Activated T-helper 2 cell treated with anti-CD3 and anti-CD28 coated beads, Interferon-gamma antibody, Interleukin-2, Interleukin-4, amounts not matched to agents 10 μg/mL and 5 μg/mL and 100 μg/mL, durations not matched to agents 14 hours and 24 hours and 36 hours (primary cell): ENCODE measurements around the gene NEK7. TPM values are rescaled to one million over a fixed set of nuclear protein-coding genes. Genes with fewer than 3 reads are reported as not detected.

Experiments used
- DNase-seq: peaks from one replicate; pipeline ENCODE4 v3.0.0; 2021; ENCODE audit warnings: low spot score
- H3K27ac Mint-ChIP-seq: one replicate; pipeline ENCODE4 v1.8.0; 2021; ENCODE audit warnings: mixed read lengths
- H3K27me3 Mint-ChIP-seq: one replicate; pipeline ENCODE4 v1.8.0; 2021; ENCODE audit warnings: low read depth, mixed read lengths
- H3K36me3 Mint-ChIP-seq: one replicate; pipeline ENCODE4 v1.8.0; 2021; ENCODE audit warnings: low read depth, mixed read lengths
- H3K4me1 Mint-ChIP-seq: one replicate; pipeline ENCODE4 v1.8.0; 2021; ENCODE audit warnings: low read depth, mixed read lengths
- H3K4me3 Mint-ChIP-seq: one replicate; pipeline ENCODE4 v1.8.0; 2021; ENCODE audit warnings: low read depth, mild to moderate bottlenecking, moderate library complexity, mixed read lengths
- H3K9me3 Mint-ChIP-seq: one replicate; pipeline ENCODE4 v1.8.0; 2021; ENCODE audit warnings: mixed read lengths
- intact Hi-C: fragments of 100-400 bp; cut with micrococcal nuclease; formaldehyde crosslinking; loops from one replicate; pipeline ENCODE4 v1.15.1; 2023
- total RNA-seq: library from RNA; stranded (reverse); gene quantifications from 2 replicates; pipeline ENCODE4 v1.2.3, GENCODE V29; 2022

NEK7 gene
- total RNA-seq, 1 donor from 2014 or later: 105 TPM

DNA sequence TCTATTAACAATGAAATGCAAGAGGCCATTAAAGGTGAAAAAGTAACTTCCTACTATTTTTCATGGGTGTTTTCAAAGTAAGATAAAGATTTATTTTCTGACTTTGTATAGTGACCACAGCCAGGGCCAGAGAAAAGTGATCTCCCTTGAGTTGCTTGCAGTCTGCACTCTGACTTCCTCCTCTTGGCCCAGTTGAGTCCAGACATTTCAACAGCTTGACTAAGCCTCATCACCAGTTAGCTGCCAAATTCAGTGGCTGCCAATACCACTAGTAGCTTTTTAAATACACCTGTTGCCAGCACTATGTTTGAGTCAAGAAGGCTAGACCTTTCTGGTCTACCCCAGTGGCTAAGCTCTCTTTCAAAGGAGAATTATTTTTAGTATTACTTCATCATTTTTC lies 3.7 kb upstream of the NEK7 start:
- intact Hi-C loops: loop anchor here (10.0 kb wide), 1 partner anchor 628 kb away; no protein-coding TSS in a partner anchor
- Mint-ChIP-seq H3K27ac (no peak overlapping the region), H3K36me3 (peaks cover 7% of the 10 kb centered on the region), H3K4me1 (peaks cover 10% of the 10 kb centered on the region), H3K27me3 (no peaks in the 10 kb centered on the region), H3K4me3 (no peak overlapping the region), H3K9me3 (no peaks in the 10 kb centered on the region)
- DNase-seq: no peak

DNA sequence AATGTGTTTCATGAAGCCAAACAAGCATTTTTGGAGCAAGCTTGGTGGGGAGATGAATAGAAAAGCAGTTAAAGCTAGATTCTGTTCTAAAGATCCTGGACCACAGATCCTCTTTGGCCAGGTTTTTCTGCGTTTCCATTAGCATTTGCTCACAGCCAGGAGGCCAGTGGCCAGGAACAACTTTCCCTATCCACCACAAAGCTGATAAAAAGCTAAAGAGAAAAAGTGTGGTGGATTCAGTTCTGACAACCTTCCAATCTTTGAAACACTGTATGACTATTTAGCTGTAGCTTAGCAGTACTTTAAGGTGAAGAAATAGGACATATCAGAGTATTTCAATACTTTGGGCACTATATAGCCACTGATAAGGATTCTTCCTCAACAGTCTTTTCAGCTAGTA lies 3.0 kb upstream of the NEK7 start:
- H3K27ac Mint-ChIP-seq: no peak overlapping the region
- H3K36me3 Mint-ChIP-seq: peaks cover 7% of the 10 kb centered on the region
- intact Hi-C loops: loop anchor here (10.0 kb wide), 1 partner anchor 629 kb away; no protein-coding TSS in a partner anchor
- no peaks in the 10 kb centered on the region for H3K27me3 Mint-ChIP-seq
- H3K4me1 Mint-ChIP-seq: peaks cover 10% of the 10 kb centered on the region
- DNase-seq: no peak
- H3K4me3 Mint-ChIP-seq: no peak overlapping the region
- no peaks in the 10 kb centered on the region for H3K9me3 Mint-ChIP-seq

DNA sequence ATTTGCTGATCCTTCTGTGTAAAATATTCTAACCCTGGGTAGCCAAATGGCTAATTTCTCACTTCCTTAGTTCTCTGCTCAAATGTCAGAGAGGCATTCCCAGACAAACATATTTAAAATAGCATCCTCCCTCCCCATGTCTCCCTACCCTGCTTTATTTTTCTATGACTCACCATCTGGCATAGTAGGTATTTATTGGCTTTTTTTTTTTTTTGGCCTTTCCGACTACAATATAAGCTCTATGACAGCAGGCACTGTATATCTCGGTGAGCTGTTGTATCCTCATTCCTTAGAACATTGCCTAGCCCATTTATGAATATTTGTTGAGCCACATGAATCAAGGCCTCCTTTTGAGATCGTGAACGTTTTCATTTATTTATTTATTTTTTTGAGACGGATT lies 1.5 kb upstream of the NEK7 start:
- Mint-ChIP-seq H3K27me3 (no peaks in the 10 kb centered on the region), H3K36me3 (peaks cover 7% of the 10 kb centered on the region), H3K27ac (no peak overlapping the region), H3K9me3 (no peaks in the 10 kb centered on the region), H3K4me1 (peaks cover 15% of the 10 kb centered on the region), H3K4me3 (no peak overlapping the region)
- DNase-seq: no peak
- intact Hi-C loops: loop anchor here (5.0 to 10.0 kb wide), 5 partner anchors 117 to 630 kb away; no protein-coding TSS in a partner anchor

DNA sequence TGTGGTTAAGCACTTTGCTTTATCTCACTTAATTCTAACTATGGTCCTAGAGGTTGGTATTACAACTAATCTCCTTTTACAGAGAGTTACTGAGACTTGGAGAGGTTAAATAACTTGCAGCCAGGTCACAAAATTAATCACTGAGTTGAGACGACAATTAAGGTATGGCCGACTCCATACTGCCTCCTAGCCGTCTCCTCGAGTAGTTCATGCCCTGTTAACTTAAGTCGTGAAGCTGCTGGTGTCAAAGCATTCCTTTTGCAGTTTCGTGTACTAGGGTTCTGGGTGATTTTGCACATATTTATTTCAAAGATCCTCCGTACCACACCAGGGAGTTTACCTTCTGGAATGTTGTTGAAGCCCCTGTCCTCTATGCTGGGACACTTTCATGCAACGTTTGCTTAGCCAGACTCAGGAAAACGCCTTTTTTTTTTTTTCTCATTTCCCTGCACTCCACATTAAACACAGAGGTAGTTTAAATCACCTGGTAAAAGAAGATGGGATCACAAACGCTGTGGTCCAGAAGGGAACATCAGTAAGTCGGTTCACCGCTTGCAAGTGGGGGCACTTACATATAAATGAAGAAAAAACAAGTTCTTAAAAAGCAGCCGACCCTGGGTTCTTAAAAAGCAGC lies 570 bp upstream of the NEK7 start:
- H3K4me1 Mint-ChIP-seq: peaks cover 25% of the 10 kb centered on the region
- peaks cover 7% of the 10 kb centered on the region for H3K36me3 Mint-ChIP-seq
- intact Hi-C loops: loop anchor here (1.0 to 10.0 kb wide), 9 partner anchors 68 to 631 kb away; no protein-coding TSS in a partner anchor

DNA sequence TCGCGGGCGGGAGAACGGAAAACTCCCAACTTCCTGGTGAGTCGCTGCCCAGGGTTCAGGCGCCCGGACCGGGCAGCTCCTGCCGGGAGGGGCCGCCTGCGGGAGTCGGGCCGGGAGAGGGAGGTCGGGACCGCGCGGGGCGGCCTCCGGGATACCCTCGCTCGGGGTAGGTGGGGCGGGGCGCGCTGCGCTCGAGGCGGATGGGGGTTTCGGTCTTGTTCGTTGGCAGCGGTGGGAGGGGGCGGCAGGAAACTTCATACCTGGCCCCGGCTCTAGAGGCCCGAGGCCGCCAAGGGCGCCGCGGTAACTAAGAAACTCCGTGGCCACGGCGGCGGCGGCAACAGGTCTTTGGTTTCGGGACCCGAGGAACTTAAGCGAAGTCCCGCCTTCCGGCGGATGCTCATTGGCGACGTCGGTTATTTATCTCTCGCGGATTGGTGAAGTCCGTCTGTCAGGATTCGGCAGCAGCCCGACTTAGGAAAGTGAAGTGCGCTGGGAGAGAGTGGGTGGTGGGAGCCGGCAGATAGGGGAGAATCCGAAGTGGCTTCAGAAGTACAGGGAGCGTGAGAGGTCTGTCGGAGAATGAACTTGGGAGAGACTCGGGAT lies 546 bp downstream of the NEK7 start:
- Mint-ChIP-seq H3K27me3 (no peaks in the 10 kb centered on the region), H3K4me1 (peaks cover 36% of the 10 kb centered on the region), H3K27ac (peak overlapping the region; percentile 96), H3K36me3 (peaks cover 11% of the 10 kb centered on the region), H3K9me3 (no peaks in the 10 kb centered on the region), H3K4me3 (peak overlapping the region; percentile 99)
- peak; percentile 79 for DNase-seq
- intact Hi-C loops: loop anchor here (1.0 to 10.0 kb wide), 9 partner anchors 101 to 633 kb away; no protein-coding TSS in a partner anchor

More for the DNA sequence above, 570 bp upstream of the NEK7 start:
- H3K4me3 Mint-ChIP-seq: peak overlapping the region; percentile 83
- peak overlapping the region; percentile 71 for H3K27ac Mint-ChIP-seq
- DNase-seq: peak; percentile 64
- H3K9me3 Mint-ChIP-seq: no peaks in the 10 kb centered on the region
- no peaks in the 10 kb centered on the region for H3K27me3 Mint-ChIP-seq

DNA sequence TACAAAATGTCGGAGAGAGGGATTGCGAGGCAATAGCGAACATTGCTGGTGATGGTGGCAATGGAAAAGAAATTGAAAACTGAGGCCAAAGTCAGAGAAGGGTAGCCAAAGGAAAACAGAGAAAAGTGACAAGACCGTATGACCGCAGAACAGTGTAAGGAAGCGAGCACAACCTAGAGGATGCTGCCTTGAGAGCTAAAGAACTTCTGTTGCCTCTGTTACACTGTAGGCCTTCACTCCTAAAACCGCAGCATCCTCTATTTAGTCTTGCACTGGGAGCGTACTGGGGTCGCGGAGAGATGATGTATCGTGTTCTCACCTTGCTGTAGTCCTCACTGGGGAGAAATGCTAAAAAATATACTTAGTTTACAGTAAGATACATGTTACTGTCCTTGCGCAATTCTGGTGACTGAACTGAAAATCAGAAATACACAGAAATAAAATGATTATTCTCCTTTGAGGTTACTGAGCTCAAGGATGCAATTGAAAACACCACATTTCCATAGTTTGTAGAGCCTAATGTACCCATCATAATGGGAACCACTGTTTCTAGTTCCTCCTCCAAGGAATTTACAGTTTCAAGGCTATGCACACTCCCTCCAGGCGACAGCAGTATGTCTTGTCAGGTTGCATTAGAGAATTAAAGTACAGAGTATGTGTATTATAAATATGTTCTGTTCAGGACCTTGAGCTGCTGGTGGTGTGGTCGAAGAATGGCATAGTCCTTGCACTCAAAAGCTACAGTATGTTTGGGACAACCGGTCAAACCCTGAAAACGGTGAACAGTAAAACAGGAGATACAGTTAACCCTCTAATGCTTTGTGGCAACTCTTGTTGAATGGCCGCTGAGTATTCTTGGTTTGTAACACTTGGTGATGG lies 1.3 kb downstream of the NEK7 start:
- no peak for DNase-seq
- H3K4me1 Mint-ChIP-seq: peaks cover 41% of the 10 kb centered on the region
- peak overlapping the region; percentile 99 for H3K4me3 Mint-ChIP-seq
- peak overlapping the region; percentile 96 for H3K27ac Mint-ChIP-seq
- H3K9me3 Mint-ChIP-seq: no peaks in the 10 kb centered on the region
- intact Hi-C loops: loop anchor here (1.0 to 10.0 kb wide), 11 partner anchors 8 to 633 kb away; no protein-coding TSS in a partner anchor
- H3K36me3 Mint-ChIP-seq: peaks cover 15% of the 10 kb centered on the region
- H3K27me3 Mint-ChIP-seq: no peaks in the 10 kb centered on the region

DNA sequence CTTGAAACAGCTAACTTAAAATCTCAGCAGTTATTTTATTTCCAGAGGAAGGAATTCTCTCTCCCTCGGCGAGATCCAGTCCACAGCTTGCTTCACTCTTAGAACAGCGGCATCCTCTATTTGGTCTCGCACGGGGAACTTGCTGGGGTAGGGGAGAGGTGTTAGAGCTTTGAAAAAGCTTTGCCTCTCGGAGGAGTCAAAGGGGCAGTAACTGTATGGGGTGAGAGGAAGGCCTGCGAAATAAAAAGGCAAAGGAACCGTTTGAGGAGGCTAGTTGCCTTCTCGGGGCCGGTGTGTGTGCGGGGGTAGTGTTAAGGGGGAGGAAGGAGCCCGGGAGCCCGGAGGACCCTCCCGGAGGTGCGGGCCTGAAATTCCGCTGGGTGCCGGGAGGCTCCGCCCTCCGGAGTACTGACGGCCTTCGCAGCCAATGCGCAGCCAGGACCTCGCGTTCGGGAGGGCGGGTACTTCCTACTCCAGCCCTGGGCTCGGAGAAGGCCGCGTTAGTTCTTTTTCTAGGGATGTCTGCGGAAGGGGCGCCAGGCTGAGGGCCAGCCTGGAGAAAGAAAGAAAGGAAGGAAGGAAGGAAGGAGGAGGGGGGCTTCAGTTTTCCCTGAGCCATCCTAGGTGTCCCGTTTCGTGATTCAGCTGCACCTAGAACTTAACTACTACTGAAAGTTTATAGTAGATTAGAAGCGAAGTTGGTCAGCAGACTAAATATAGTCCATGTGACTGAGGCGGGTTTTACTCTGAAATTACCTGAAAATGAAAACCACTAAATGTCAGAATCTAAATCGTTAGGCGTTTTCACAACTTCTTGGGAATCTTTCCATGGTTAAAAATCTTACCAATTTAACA lies 2.2 kb downstream of the NEK7 start:
- H3K9me3 Mint-ChIP-seq: no peaks in the 10 kb centered on the region
- H3K27ac Mint-ChIP-seq: peak overlapping the region; percentile 96
- H3K4me1 Mint-ChIP-seq: peaks cover 42% of the 10 kb centered on the region
- peaks cover 16% of the 10 kb centered on the region for H3K36me3 Mint-ChIP-seq
- intact Hi-C loops: loop anchor here (1.0 to 10.0 kb wide), 8 partner anchors 7 to 634 kb away; no protein-coding TSS in a partner anchor
- DNase-seq: peak; percentile 85
- H3K27me3 Mint-ChIP-seq: no peaks in the 10 kb centered on the region
- peak overlapping the region; percentile 99 for H3K4me3 Mint-ChIP-seq

DNA sequence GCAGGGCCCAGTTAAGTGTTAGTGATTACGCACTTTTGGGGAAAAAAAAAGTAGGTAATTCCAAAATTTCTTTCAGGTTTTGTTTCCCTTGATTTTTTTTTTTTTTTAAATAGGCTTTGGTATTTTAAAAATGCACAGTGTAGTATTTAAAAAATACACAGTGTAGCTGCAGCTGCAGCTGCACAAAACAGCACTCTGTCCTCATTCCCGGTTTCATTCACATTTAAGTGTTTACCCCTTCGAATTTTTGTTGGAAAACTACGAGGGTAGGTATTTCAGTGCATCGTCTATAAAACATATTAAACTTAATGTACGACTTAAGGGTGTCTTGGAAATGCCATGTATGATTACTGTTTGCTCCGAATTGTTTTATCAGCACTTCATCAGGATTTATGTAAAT lies 3.4 kb downstream of the NEK7 start:
- no peaks in the 10 kb centered on the region for H3K27me3 Mint-ChIP-seq
- peak overlapping the region; percentile 99 for H3K4me3 Mint-ChIP-seq
- H3K9me3 Mint-ChIP-seq: no peaks in the 10 kb centered on the region
- peaks cover 25% of the 10 kb centered on the region for H3K36me3 Mint-ChIP-seq
- no peak overlapping the region for H3K27ac Mint-ChIP-seq
- H3K4me1 Mint-ChIP-seq: peaks cover 51% of the 10 kb centered on the region
- no peak for DNase-seq
- intact Hi-C loops: no loop called here

DNA sequence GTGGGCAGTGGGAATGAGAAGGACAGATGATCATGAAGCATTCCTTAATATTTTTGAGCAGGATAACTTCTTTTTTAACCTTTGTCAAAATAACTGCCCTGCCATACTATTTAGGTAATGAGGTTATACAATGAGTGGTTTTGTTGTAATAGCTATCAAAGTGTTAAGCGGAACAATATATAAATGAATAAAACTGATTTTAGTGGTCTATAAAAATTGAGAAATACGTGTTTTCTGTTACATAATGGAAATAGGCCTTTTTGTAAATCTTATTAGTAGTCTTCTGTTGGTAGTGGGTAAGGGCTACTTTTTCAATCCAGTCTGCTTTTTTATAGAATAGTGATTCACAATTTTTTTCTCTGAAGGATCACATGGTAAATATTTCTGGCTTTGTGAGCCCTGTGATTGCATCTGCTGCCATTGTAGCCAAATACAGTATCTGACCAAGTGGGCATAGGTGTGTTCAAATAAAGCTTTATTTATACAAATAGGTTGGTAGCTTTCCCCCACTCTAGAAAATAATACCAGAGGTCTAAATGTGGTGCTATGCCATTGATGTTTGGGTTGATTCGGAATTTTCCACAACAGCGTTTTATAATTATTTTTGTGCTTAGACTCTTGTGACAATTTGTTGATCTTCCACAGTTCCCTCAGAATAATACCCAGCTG lies 4.3 kb downstream of the NEK7 start:
- peak overlapping the region; percentile 91 for H3K27ac Mint-ChIP-seq
- no peaks in the 10 kb centered on the region for H3K9me3 Mint-ChIP-seq
- intact Hi-C loops: loop anchor here (1.0 kb wide), 1 partner anchor 8 kb away; no protein-coding TSS in a partner anchor
- H3K27me3 Mint-ChIP-seq: no peaks in the 10 kb centered on the region
- peak overlapping the region; percentile 71 for H3K4me3 Mint-ChIP-seq
- peaks cover 53% of the 10 kb centered on the region for H3K4me1 Mint-ChIP-seq
- peaks cover 27% of the 10 kb centered on the region for H3K36me3 Mint-ChIP-seq
- no peak for DNase-seq

DNA sequence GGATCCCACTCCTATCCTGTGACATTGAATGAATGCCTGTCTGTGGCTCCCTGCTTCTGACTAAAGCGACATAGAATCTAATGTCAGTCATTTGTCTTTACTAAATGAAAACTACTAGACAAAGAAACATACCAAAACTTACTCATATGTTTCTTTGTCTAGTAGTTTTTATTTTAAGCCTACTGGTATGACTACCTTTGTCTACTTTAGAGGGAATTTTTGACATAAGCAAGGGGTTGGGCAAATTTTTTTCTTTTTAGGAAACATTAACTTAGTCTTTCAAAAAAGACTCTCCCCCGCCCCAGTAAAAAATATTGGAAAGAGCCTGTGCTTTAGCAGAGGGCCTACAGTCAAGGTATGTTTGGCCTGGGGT lies 4.9 kb downstream of the NEK7 start:
- Mint-ChIP-seq H3K27me3 (no peaks in the 10 kb centered on the region), H3K4me3 (peak overlapping the region; percentile 71), H3K27ac (peak overlapping the region; percentile 91), H3K36me3 (peaks cover 30% of the 10 kb centered on the region), H3K9me3 (no peaks in the 10 kb centered on the region), H3K4me1 (peaks cover 56% of the 10 kb centered on the region)
- intact Hi-C loops: loop anchor here (1.0 kb wide), 2 partner anchors 8 to 97 kb away; no protein-coding TSS in a partner anchor
- no peak for DNase-seq

DNA sequence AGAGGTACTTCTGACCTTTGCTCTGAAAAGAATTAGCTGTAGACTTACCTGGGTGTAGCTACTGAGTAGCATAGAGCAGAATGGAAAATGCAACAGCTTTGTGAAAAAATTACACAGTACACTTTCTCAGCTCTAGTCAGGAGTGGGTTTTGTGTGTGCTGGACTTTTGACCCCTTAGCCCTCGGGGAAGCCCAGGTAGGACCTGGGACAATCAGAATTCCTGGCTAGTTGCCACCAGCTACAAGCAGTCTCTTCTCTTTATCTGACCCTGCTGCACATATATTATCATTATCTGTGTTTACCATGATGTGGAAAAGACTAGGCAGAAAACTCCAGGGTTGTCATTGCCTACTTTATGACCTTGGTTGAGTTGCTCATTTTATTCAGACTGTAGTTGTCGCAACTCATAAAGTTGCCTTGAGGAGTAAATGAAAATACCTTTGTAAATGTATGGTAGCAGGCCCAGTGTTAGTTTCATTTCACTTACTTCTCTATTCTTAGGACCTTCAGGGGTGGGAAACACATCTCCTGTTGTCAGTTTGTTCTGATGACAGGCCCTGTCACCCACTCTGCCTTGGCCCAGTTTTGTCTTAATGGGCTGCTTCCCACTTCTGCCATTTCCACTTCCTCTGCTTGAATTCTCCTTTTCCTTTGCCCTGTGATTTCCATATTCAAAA lies 5.4 kb downstream of the NEK7 start:
- Mint-ChIP-seq H3K9me3 (no peaks in the 10 kb centered on the region), H3K36me3 (peaks cover 30% of the 10 kb centered on the region), H3K27me3 (no peaks in the 10 kb centered on the region), H3K4me3 (peak overlapping the region; percentile 45), H3K4me1 (peaks cover 61% of the 10 kb centered on the region), H3K27ac (peak overlapping the region; percentile 87)
- DNase-seq: no peak
- intact Hi-C loops: loop anchor here (1.0 kb wide), 1 partner anchor 96 kb away; no protein-coding TSS in a partner anchor
